ENCODE measurements around the gene ATXN7L2. TPM values are rescaled to one million over a fixed set of nuclear protein-coding genes. Genes with fewer than 3 reads are reported as not detected.

Gene ATXN7L2
- total and polyA plus RNA-seq, 2 of the 8 experiments (the other 6 are each of a cell fraction or from before 2014, with no cell fraction given), result 8.1 to 9.3 TPM

DNA sequence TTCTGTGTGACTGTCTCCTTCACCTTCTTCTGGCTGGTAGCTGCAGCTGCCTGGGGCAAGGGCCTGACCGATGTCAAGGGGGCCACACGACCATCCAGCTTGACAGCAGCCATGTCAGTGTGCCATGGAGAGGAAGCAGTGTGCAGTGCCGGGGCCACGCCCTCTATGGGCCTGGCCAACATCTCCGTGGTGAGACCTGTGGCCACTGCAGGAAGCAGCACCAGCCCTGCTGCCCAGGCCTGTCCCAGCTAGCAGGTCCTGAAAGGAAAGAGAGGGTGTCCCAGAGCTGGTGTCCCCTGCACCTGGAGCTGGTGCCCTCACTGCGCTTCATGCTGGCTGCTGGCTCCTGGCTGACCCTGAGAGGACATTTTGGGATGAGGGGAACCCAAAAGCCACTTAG is 5.9 kb upstream of the ATXN7L2 start:
- no peaks in the 10 kb centered on the region for H3K9me3 ChIP-seq (ENCODE audit: insufficient read depth in 2 of 2, low read depth in 1 of 2, low read length in 1 of 2)
- H3K23ac ChIP-seq (ENCODE audit: insufficient read length), result no peak overlapping the region
- no peak overlapping the region for H3K18ac ChIP-seq (ENCODE audit: extremely low read depth, low read length)
- WGBS, 2 experiments (ENCODE audit: extremely low coverage in 1 of 2, insufficient coverage in 1 of 2, insufficient read length in 1 of 2, insufficient replicate concordance in 2 of 2, low coverage in 1 of 2, low lambda C conversion rate in 2 of 2, missing lambda C conversion rate in 1 of 2), result 69% methylated on average over 6 of the region's 6 CpGs; no CpG with 5 or more reads in 1 of the 2 experiments
- no peak overlapping the region for H3K4me3 ChIP-seq (ENCODE audit: extremely low read depth in 1 of 4, insufficient read depth in 2 of 4, low read depth in 3 of 4, low read length in 4 of 4)
- H3K23me2 ChIP-seq (ENCODE audit: low read depth, low read length), result no peaks in the 10 kb centered on the region
- DNase-seq (ENCODE audit: low read depth in 1 of 2, low spot score in 2 of 2), result no peak
- no peak overlapping the region for H2BK120ac ChIP-seq (replicated peaks; ENCODE audit: low read depth, low read length)
- no peaks in the 10 kb centered on the region for H3K36me3 ChIP-seq (ENCODE audit: control insufficient read depth in 2 of 4, insufficient read depth in 4 of 4, low read length in 3 of 4)
- no peak overlapping the region for H4K91ac ChIP-seq (replicated peaks; ENCODE audit: insufficient read length, low read length)
- H3K27me3 ChIP-seq (replicated peaks in 1 of 4; ENCODE audit: control insufficient read depth in 3 of 4, extremely low read depth in 1 of 4, insufficient read depth in 3 of 4, low read length in 3 of 4), result peaks cover 0 to 5% (median under 1%) of the 10 kb centered on the region in 4 experiments; a peak in 3 of 7 replicates
- H3K4ac ChIP-seq (replicated peaks; ENCODE audit: insufficient read length, low read depth, low read length), result no peak overlapping the region
- H3K14ac ChIP-seq (ENCODE audit: insufficient read length), result no peak overlapping the region
- H2BK20ac ChIP-seq (ENCODE audit: low read length), result no peak overlapping the region
- no peak overlapping the region for H2AK5ac ChIP-seq (ENCODE audit: low read depth, low read length)
- peaks cover 0 to 2% of the 10 kb centered on the region in 2 experiments for H4K20me1 ChIP-seq (replicated peaks in 1 of 2; ENCODE audit: control insufficient read depth in 1 of 2, insufficient read depth in 2 of 2, low read length in 2 of 2)
- POLR2A ChIA-PET (ENCODE audit: partially characterized antibody), result interaction anchor here (1.4 to 1.6 kb wide), 3 partner anchors 10 to 55 kb away, joined by 3 to 6 read pairs (median 3); no protein-coding TSS in a partner anchor
- H3K4me2 ChIP-seq (ENCODE audit: insufficient read depth in 1 of 2, low read depth in 2 of 2, low read length in 2 of 2), result no peak overlapping the region
- TF ChIP-seq SIRT6 (IDR thresholded peaks at IDR 0.05; ENCODE audit: low read length) (no peak), BACH1 (IDR thresholded peaks at IDR 0.05; ENCODE audit: low read length) (no peak), KDM5A (IDR thresholded peaks at IDR 0.05; ENCODE audit: low read length) (no peak), JUND (IDR thresholded peaks at IDR 0.05; ENCODE audit: low read length) (no peak)
- H4K5ac ChIP-seq (ENCODE audit: insufficient read length, low read depth, low read length), result no peak overlapping the region
- H2AFZ ChIP-seq (ENCODE audit: low read length), result no peak overlapping the region
- H2BK5ac ChIP-seq (ENCODE audit: low read depth, low read length), result no peak overlapping the region
- no peaks in the 10 kb centered on the region for H3K4me1 ChIP-seq (replicated peaks in 1 of 4; ENCODE audit: control insufficient read depth in 3 of 4, insufficient read depth in 4 of 4, low read length in 3 of 4)
- H2BK12ac ChIP-seq (ENCODE audit: low read depth, low read length), result no peak overlapping the region
- H4K8ac ChIP-seq (ENCODE audit: extremely low read depth, insufficient read depth, low read length), result no peak overlapping the region
- no peak for FAIRE-seq
- no peaks in the 10 kb centered on the region for H3K79me2 ChIP-seq (ENCODE audit: control insufficient read depth in 1 of 2, insufficient read depth in 2 of 2, low read length in 2 of 2)
- H3K79me1 ChIP-seq (ENCODE audit: low read depth, low read length), result no peaks in the 10 kb centered on the region
- H3K27ac ChIP-seq (ENCODE audit: low read depth, low read length), result no peak overlapping the region
- CTCF ChIA-PET (ENCODE audit: partially characterized antibody), result interaction anchor here (2.4 to 43.7 kb wide), 3 partner anchors 9 to 56 kb away, joined by 9 to 1755 read pairs (median 95); partner anchors contain the start of genes CYB561D1 and GPR61
- no peak overlapping the region for H3K9ac ChIP-seq (replicated peaks in 1 of 4; ENCODE audit: extremely low read depth in 1 of 4, low read depth in 3 of 4, low read length in 3 of 4)
- H3K56ac ChIP-seq (replicated peaks; ENCODE audit: insufficient read length, low read depth, low read length), result no peak overlapping the region
- H2BK15ac ChIP-seq (ENCODE audit: low read length), result no peak overlapping the region
